GM18526 (cell line): ENCODE measurements around the gene GDE1.

Source experiments
- POLR2A ChIP-seq: IDR thresholded peaks from 3 replicates; pipeline ENCODE4 v1.6.1; 2011; ENCODE audit not compliant: insufficient read length; ENCODE audit errors: extremely low read depth

The GDE1 gene

DNA sequence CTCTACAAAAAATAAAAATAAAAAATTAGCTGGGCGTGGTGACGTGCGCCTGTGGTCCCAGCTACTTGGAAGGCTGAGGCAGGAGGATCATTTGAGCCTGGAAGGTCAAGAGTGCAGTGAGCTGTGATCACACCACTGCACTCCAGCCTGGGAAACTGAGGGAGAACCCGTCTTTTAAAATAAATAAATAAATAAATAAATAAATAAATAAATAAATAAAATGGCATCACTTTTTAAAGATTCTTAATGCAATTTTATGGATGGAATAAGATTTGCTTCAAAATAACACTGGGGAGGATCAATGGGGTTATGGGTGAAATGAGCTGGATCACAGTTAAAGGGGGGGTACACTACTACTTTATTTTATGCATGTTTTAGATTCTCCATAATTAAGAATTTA is 14.9 kb downstream of the GDE1 start:
- TF ChIP-seq POLR2A, result no peak

DNA sequence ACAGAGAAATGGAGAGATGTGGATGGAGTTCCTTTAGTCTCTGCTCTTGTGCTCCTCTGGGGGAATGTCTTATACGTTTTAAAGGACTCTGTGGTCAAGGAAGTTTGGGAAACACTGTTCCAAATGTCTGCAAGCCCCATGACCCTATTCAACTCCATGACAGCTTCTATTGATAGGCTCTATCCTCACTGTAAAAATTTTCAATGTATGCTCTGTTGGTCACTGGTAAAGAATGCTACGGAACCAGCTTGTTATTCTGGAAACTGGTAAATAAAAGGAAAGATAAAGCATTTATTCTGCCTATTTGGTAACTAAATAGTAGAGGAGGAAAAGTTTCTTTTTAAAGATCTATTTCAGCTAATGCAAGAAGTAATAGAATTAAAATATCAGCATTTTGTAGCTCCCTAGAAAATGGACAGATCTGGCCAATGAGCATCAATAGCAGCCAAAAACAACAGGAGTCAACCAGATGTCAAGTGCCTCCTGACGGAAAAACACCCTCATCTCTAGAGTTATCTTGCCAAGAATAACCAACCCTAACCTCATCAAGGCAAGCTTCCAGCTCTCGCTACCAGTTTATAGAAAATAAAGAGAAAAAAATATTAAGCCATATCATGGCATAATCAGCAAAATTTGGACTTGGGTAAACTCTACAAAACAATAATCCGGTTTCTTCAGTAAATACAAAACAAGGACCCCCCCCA is 16.1 kb downstream of the GDE1 start:
- TF ChIP-seq POLR2A, result no peak

DNA sequence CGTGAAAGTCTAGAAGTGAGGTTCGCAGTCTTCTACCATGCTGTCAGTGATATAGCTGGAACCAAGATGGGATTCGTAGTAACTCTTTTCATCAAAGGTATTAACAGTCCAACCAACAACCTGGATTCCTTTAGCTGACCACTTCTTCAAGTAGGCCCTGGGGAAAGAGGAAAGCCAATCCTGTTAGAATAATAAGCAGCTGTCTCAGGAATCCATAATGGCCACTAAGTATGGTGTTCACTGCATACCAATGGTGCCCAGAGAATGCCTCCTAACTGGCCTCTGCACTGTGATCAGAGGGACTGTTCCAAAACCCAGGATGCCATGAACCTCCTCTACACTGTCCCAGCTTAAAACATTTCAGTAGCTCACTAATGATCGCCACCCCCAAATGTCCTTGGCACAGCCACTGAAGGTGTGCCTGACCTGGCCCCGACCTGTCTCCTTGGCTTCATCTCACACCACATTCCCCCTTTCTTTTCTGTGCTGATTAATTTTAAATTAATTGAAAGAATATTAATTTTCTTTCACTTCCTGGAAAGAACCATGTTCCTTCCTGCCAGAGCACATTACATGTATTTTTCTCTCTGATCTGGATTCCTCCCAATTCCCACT is 18.3 kb downstream of the GDE1 start:
- TF ChIP-seq POLR2A, result no peak

DNA sequence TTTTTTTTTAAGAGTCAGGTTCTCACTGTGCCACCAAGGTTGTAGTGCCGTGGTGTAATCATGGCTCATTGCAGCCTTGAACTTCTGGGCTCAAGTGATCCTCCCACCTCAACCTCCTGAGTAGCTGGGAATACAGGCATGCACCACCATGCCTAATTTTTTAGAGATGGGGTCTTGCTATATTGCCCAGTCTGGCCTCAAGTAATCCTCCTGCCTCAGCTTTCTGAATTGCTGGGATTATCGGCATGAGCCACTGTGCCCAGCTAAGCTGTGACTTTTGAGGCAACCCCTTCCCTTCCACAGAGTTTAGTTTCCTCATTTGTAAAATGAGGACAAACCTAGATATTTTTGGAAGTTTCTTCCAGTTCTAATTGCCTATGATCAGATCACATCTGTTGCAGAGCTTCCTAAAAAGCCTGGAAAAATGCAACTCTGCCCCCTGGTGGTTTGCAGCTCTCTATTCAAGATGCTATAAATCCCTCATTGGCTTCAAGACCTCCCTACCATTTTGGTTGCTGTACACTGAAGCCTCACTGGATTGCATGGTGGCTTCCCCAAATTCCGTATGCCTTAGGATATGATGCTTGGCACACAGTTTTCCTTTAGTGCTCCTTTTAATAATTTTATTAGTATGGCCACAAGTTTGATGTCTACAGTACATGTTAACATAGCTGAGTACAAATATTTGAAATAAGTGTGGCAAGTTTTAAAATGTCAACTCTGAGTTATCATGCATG is 19.3 kb downstream of the GDE1 start:
- no peak for TF ChIP-seq POLR2A

DNA sequence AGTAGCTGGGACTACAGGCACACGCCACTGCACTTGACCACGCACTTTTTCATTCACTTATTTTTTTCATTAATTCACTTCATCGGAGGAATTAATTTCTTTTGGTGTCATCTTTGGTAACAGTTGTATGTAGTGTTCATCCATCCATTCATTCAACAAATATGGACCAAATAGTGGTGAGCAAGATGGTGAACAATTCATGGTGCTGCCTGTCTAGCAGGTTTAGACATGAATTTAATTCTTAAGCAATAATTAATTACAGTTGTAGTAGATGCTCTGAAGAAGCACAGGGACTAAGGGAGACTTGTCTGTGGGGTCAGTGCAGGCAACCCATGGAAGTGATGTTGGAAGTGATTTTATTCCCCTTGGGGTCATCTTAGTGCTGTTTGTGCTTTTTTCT is 22.4 kb downstream of the GDE1 start:
- TF ChIP-seq POLR2A, result no peak

DNA sequence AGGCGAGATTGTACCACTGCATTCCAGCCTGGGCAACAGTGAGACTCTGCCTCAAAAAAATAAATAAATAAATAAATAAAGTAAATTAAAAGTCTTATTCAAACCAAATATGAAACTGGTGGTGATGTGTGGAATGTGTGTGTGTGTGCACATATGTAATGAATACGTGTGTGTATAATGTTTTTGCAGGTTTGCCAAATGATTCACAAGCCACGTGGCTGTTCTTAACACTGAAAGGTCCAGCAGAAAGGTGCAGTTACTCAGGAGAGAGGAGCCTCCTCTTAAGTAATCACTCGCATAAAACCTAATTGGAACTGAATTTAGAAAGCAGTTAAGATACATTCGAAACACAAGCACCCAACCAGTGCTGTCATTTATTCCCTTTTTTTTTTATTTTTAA is 22.9 kb downstream of the GDE1 start:
- no peak for TF ChIP-seq POLR2A

DNA sequence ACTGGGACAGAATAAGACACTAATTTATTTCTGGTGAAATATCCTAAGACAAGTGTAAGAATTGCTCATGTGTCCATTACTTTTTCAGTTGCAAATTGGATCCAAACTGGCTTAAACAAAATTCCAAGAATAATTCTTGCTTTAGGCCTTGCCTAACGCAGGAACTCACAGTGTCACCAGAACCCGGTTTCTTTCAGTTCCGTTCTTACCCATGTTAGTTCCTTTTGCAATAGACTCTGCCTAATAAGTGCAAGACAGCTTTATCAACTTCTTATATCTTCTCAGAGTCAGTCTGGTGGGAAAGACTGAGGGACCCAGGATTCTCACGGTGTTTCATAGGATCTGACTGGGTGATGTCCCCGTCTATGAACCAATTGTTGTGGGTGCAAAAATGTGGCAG is 24.7 kb downstream of the GDE1 start:
- no peak for TF ChIP-seq POLR2A

DNA sequence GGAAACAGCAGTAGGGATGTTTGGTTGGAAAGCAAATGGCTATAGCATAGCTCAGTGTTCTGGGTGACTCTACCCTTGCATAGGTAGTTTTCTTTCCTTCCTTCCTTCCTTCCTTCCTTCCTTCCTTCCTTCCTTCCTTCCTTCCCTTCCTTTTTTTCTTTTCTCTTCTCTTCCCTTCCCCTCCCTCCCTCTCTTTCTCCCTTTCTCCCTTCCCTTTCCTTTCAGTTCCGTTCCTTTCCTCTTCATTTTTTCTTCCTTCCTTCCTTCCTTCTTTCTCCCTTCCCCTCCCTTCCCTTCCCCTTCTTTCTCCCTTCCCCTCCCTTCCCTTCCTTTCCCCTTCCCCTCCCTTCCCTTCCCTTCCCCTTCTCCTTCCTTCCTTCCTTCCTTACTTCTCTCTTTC is 31.3 kb downstream of the GDE1 start:
- TF ChIP-seq POLR2A, result no peak

DNA sequence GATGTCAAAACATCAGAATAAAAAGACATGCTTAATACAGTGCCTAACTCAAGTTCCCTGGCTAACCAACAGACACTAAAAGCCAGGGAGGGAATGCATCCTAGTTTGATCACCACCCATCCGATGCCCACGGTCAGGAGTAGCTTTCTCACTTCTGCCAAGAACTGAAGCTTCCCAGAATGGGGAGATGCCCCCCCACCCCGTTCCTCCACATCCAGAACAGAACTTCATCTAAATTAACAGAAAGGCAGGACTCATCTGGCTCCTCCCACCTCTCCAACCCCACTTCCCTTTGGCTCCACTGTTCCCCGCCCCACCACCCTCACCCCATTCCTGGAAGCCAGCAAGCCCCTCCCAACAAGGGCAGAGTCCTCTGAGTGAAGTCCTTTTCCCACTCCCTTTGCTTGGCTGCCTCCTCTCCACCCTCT is 33.7 kb downstream of the GDE1 start:
- no peak for TF ChIP-seq POLR2A

DNA sequence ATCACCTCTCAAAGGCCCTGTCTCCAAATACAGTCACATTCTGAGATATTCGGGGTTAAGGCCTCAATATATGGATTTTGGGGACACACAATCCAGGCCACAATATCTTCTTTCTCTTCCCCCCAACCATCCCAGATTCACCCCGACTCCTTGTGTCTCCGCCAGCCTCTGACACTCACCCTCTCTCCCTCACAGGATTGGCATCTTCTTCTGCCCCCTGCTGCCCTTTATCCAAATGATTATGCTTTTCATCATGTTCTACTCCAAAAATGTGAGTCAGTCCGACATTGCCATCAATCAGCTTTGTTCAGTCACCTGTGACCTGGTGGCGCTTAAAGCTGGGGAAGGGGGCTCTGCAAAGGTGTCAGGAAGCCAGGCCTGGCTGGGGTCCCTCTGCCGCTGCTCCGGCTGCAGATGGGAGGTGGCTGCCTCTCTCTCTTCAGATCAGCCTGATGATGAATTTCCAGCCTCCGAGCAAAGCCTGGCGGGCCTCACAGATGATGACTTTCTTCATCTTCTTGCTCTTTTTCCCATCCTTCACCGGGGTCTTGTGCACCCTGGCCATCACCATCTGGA is 35.1 kb downstream of the GDE1 start:
- TF ChIP-seq POLR2A, result no peak

DNA sequence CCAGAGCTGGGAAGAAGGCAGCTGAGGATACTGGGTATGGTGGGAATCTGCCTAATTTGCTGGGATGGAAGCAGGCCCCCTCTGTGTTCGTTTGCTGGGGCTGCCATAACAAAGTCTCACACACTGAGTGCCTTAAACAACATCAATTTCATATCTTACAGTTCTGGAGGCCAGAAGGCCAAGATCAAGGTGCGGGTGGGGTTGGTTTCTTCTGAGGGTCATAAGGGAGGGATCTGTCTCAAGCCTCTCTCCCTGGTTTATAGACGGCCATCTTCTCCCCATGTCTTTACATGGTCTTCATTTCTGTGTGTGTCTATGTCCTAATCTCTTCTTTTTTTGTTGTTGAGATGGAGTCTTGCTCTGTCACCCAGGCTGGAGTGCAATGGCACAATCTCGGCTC is 35.8 kb downstream of the GDE1 start:
- TF ChIP-seq POLR2A, result no peak

DNA sequence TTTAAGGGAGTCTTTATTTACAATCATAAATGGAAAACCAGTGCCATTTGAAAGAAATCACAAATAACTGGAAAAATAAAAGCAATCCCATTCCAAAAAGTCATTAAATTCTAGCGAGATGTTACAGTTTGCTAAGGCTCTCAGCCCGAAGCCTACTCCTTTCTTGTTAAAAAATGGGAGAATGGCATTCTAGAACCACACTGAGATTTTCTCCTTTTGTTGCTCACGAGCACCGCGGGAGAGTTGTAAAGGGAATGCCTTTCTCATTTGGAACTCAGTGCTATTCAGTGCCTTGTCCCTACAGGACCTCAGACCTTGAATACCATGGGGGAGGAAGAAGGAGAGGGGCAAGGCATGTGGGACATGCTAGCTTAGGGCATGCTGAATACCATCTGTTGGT is 36.3 kb downstream of the GDE1 start:
- TF ChIP-seq POLR2A, result no peak

DNA sequence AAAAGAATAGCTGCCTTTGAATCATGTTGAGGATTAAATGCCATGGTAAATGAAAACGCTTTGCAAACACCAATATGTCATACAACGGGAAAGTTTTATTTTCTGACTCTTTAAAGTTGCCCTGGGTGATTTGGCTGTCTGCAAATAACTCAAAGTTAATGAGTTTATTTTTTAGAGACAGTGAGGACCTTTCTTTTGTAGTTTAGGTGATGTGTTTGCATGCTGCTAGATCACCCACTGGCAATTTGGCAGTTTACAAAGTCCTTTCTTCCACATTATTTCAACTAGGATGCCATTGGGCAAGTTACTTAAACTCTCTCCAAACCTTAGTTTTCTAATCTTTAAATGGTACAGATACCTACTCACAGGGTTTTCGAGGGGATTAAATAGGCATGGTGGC is 37.8 kb downstream of the GDE1 start:
- no peak for TF ChIP-seq POLR2A

DNA sequence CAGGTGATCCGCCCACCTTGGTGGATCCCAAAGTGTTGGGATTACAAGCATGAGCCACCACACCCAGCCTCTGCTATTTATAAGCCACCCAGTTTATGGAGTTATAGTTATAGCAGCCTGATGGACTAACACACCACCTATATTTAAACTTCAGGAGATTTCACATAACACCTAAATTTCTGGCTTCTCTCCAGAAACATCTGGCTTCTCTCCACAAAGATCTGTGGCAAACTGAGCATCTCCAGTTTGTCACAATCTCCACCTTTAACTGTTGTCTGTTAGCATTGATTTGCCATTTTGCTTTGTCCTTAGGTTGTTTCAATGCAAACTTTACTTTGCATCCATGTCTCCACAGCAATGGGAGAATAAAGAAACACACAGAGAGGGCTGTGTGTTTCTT is 39.6 kb downstream of the GDE1 start:
- no peak for TF ChIP-seq POLR2A

DNA sequence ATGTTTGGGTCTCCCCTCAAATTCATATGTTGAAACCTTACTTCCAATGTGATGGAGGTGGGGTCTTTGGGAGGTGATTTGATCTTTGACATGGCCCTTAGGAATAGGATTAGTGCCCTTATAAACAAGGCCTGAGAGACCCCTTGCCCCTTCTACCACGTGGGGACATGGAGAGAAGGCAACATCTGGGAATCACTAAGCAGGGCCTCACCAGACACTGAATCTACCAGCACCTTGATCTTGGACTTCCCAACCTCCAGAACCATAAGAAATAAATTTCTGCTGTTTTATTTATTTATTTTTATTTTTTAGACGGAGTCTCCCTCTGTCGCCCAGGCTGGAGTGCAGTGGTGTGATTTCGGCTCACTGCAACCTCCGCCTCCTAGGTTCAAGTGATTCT is 40.1 kb downstream of the GDE1 start:
- no peak for TF ChIP-seq POLR2A

DNA sequence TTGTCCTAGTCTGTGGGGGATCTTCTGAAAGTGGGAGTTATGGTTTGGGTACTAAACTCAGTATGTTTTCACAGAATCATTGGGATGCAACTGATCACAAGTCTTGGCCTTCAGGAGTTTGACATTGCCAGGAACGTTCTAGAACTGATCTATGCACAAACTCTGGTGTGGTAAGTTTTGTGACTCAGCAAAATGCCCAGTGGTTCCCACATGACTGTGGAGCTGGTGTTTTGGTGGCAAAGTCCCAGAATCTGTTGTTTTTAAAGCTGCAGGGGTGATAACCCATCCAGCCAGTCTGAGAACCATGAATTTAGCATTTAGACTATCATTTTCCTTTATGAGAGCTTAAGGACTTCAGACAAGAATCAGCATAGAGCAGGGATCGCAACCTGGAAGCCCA is 40.6 kb downstream of the GDE1 start:
- TF ChIP-seq POLR2A, result no peak
